Right lobe of liver (tissue), 4 donors: Measurements from ENCODE around the gene CBX2.

ENCODE experiments used
- CTCF ChIP-seq, 4 donors: fragments of 200-600 bp in 3 of 4; fragments of 450-650 bp in 1 of 4; IDR thresholded peaks; one replicate each; pipeline versions ENCODE4 v1.5.1 to v1.8.0; 2016 to 2022; ENCODE audit warnings: antibody characterized with exemption in 4 of 4, mild to moderate bottlenecking in 2 of 4
- POLR2A ChIP-seq: fragments of 450-650 bp; IDR thresholded peaks from one replicate; pipeline ENCODE4 v1.6.1; 2017; ENCODE audit warnings: antibody characterized with exemption, mild to moderate bottlenecking
- donor health status: DM: no; HTN: no; CAD: no.
- donor health status: DM: no; HTN: no; CAD: no.
- donor health status: DM: no; HTN: yes; CAD: no.

- TF ChIP-seq CTCF (IDR thresholded peaks at IDR 0.05) (no peak), POLR2A (no peak)
Observed at GRCh38 chr17:79833744-79834564, 56.0 kb downstream of the CBX2 start.
